Subcutaneous abdominal adipose tissue (tissue), 5 donors: Measurements from ENCODE around the gene TMEM218.

Source experiments
- H3K27ac ChIP-seq: one replicate; pipeline ENCODE4 v1.7.0; 2013; ENCODE audit warnings: low read depth, mild to moderate bottlenecking, inconsistent platforms, low read length, moderate library complexity
- H3K27me3 ChIP-seq, 5 donors: one replicate each; pipeline ENCODE4 v1.7.0; 2013; ENCODE audit warnings: low read length in 5 of 5, inconsistent platforms in 1 of 5; ENCODE audit not compliant: control insufficient read depth in 5 of 5, insufficient read depth in 4 of 5
- H3K36me3 ChIP-seq, 5 donors: one replicate each; pipeline ENCODE4 v1.7.0; 2013; ENCODE audit warnings: low read length in 5 of 5; ENCODE audit not compliant: control insufficient read depth in 5 of 5, insufficient read depth in 5 of 5
- H3K4me1 ChIP-seq, 5 donors: one replicate each; pipeline ENCODE4 v1.7.0; 2013; ENCODE audit warnings: low read length in 5 of 5, mild to moderate bottlenecking in 3 of 5, moderate library complexity in 1 of 5; ENCODE audit not compliant: control insufficient read depth in 5 of 5, insufficient read depth in 5 of 5
- H3K4me3 ChIP-seq, 5 donors: one replicate each; pipeline ENCODE4 v1.7.0; 2013; ENCODE audit warnings: low read length in 5 of 5, low read depth in 1 of 5
- H3K9ac ChIP-seq, 5 donors: one replicate each; pipeline ENCODE4 v1.7.0; 2013; ENCODE audit warnings: low read length in 5 of 5, mild to moderate bottlenecking in 4 of 5, moderate library complexity in 3 of 5
- H3K9me3 ChIP-seq, 5 donors: one replicate each; pipeline ENCODE4 v1.7.0; 2013; ENCODE audit warnings: low read length in 5 of 5; ENCODE audit not compliant: control insufficient read depth in 5 of 5
- donor health status: healthy.
- donor health status: healthy.
- donor health status: healthy.
- donor health status: healthy.
- donor health status: healthy.

Gene TMEM218

DNA sequence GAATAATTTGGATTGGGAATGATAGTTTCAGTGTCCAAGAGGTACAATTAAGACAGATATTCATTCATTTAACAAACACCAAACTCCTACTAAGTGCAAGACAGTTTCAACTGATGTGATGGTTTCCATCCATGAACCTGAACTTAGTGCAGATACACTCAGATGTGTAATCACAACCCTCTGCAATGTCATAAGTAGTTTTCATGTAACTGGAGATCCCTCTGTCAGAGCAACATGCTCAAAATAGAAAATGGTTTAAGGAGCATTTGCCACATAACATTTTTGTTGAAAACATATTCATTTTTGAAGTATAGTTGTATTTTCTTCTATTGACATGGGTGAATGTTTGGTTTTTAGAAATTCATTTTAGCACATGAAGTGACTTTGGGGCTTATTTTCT lies 36.6 kb upstream of the TMEM218 start:
- Histone ChIP-seq H3K4me1 (no peaks in the 10 kb centered on the region), H3K9ac (no peak overlapping the region), H3K27me3 (peaks cover 0 to 3% (median 0%) of the 10 kb centered on the region in 5 donors), H3K36me3 (no peaks in the 10 kb centered on the region), H3K4me3 (no peak overlapping the region), H3K27ac (no peak overlapping the region), H3K9me3 (no peaks in the 10 kb centered on the region)

GRCh38 chr11:125147280-125147679 lies 35.9 kb upstream of the TMEM218 start:
- Histone ChIP-seq H3K9ac (peak overlapping the region in 1 of 5 donors; percentile 39), H3K4me3 (no peak overlapping the region), H3K27ac (no peak overlapping the region), H3K9me3 (no peaks in the 10 kb centered on the region), H3K4me1 (no peaks in the 10 kb centered on the region), H3K36me3 (no peaks in the 10 kb centered on the region), H3K27me3 (peaks cover 0 to 3% (median 0%) of the 10 kb centered on the region in 5 donors)

- Histone ChIP-seq H3K4me1 (peaks cover 0 to 9% (median 7%) of the 10 kb centered on the region in 5 donors), H3K36me3 (no peaks in the 10 kb centered on the region), H3K27me3 (peaks cover 0 to 3% (median 0%) of the 10 kb centered on the region in 5 donors), H3K27ac (no peak overlapping the region), H3K9me3 (no peaks in the 10 kb centered on the region), H3K9ac (no peak overlapping the region), H3K4me3 (no peak overlapping the region)
These were observed 34.8 kb upstream of the TMEM218 start for GRCh38 chr11:125146232-125146631.

DNA sequence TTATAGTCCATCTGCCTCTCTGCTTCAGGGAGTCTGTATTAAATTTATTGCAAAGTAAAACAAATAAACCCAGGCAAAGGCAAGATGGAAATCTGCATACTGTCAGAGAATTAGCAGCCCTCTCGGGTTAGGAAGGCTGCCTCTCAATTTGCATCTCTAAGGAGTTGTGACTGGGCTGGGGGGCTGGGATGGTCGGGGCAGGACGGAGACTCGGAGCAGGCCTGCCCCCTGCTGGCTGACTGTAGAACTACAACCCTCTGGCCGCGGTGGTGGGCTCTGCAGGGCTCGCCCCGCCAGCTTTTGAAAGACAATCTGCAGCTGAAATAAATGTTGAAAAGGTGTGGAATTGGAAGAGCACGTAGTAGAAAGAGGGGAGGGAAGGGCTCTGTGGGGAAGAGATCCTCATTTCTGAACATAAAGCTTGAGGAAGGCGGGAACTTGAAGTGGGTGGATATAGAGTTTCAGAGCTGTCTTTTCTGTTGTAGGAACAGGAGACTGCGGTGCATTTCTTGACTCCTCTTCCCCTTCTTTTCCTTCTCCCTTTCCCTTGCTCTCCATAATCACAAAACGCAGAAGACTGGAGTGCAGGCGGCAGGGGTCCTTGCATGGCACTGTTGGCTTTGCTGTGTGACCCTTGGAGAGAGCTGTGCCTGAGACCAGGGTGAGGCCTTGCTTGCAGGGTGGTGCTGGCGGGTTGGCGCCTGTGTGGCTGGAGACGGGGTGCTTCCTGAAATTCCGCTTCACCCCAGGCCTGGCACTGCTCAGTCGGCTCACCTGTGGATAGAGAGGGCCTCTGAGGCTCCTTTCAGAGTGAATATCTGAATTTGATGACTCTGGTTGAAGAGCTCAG lies 30.5 kb upstream of the TMEM218 start:
- H3K4me1 ChIP-seq = peaks cover 0 to 36% (median 20%) of the 10 kb centered on the region in 5 donors
- no peak overlapping the region for H3K4me3 ChIP-seq
- H3K9me3 ChIP-seq = no peaks in the 10 kb centered on the region
- H3K27me3 ChIP-seq = peaks cover 0 to 7% (median 0%) of the 10 kb centered on the region in 5 donors
- H3K9ac ChIP-seq = peak overlapping the region in 1 of 5 donors; percentile 14
- no peaks in the 10 kb centered on the region for H3K36me3 ChIP-seq
- H3K27ac ChIP-seq = no peak overlapping the region

DNA sequence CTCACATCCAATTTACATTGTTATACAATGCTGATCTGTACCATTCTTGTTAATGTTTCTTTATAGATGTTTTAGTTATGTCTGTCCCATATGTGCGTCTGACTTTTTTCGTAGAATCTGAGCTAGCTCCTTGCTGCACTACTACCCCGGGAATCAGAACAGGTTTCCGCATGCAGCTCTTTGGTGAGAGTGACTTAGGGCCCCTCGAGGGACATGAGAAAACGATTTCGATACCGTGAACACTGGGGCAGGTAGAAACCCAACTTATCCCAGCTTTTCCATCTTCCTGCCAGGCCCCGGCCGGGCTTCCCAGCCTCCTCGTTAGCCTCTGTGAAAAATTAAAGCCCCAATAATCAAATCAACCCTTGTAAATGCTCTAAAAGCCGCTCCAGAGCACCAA lies 29.8 kb upstream of the TMEM218 start:
- Histone ChIP-seq H3K9me3 (no peaks in the 10 kb centered on the region), H3K27me3 (peaks cover 0 to 7% (median 0%) of the 10 kb centered on the region in 5 donors), H3K4me3 (no peak overlapping the region), H3K27ac (no peak overlapping the region), H3K4me1 (peaks cover 0 to 36% (median 20%) of the 10 kb centered on the region in 5 donors), H3K36me3 (no peaks in the 10 kb centered on the region), H3K9ac (peak overlapping the region in 1 of 5 donors; percentile 14)

GRCh38 chr11:125140233-125140632 lies 28.8 kb upstream of the TMEM218 start:
- Histone ChIP-seq H3K4me3 (no peak overlapping the region), H3K27ac (no peak overlapping the region), H3K36me3 (no peaks in the 10 kb centered on the region), H3K27me3 (peaks cover 0 to 7% (median 0%) of the 10 kb centered on the region in 5 donors), H3K9me3 (no peaks in the 10 kb centered on the region), H3K4me1 (peaks cover 0 to 36% (median 20%) of the 10 kb centered on the region in 5 donors), H3K9ac (no peak overlapping the region)

DNA sequence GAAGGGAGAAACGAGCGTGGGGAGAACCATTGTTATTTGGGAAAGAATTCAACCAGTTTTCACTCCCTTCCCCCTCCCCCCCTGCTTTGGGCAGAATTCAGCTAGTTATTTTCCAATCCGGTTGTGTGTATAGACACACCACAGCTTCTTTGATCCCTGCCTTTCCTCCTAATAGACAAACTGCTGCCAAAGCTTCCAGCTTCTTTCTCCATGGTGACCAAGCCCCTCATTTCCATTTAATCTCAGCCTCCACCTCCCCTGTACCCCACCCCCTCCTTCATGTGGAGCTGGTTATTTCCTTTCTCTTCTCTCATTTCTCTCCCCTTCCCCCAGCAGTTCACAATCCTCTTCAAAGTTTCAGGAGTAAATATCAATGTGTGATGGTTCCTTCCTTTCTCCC lies 28.4 kb upstream of the TMEM218 start:
- no peak overlapping the region for H3K27ac ChIP-seq
- H3K4me1 ChIP-seq = peaks cover 0 to 36% (median 20%) of the 10 kb centered on the region in 5 donors
- H3K9ac ChIP-seq = no peak overlapping the region
- H3K36me3 ChIP-seq = no peaks in the 10 kb centered on the region
- H3K9me3 ChIP-seq = no peaks in the 10 kb centered on the region
- H3K4me3 ChIP-seq = no peak overlapping the region
- H3K27me3 ChIP-seq = peaks cover 0 to 7% (median 0%) of the 10 kb centered on the region in 5 donors

DNA sequence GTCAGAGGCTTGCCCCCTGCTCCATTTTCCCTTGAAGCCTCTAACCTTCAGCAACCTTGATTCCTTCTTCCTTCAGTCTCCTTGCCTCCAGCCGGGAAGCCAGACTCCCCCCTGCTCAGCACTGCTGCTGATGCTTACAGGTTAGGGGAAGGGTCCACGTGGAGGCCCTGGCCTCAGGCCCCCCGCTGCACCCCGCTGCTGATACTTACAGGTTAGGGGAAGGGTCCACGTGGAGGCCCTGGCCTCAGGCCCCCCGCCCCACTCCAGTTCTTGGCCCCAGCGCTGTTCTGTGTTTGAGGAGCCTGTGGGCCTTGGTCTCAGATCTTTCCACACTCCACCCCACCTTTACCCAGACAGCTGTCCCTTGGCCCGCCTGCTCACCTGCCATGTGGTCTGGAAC lies 27.5 kb upstream of the TMEM218 start:
- H3K36me3 ChIP-seq = no peaks in the 10 kb centered on the region
- H3K4me1 ChIP-seq = peaks cover 0 to 36% (median 20%) of the 10 kb centered on the region in 5 donors
- no peaks in the 10 kb centered on the region for H3K9me3 ChIP-seq
- H3K27me3 ChIP-seq = peaks cover 0 to 7% (median 0%) of the 10 kb centered on the region in 5 donors
- no peak overlapping the region for H3K4me3 ChIP-seq
- no peak overlapping the region for H3K27ac ChIP-seq
- H3K9ac ChIP-seq = peak overlapping the region in 1 of 5 donors; percentile 49

GRCh38 chr11:125136001-125136400 lies 24.6 kb upstream of the TMEM218 start:
- Histone ChIP-seq H3K36me3 (no peaks in the 10 kb centered on the region), H3K9ac (no peak overlapping the region), H3K27ac (no peak overlapping the region), H3K27me3 (peaks cover 0 to 4% (median 3%) of the 10 kb centered on the region in 5 donors), H3K4me1 (peaks cover 0 to 26% (median 13%) of the 10 kb centered on the region in 5 donors), H3K9me3 (no peaks in the 10 kb centered on the region), H3K4me3 (no peak overlapping the region)

GRCh38 chr11:125132596-125132995 lies 21.2 kb upstream of the TMEM218 start:
- H3K9me3 ChIP-seq = no peaks in the 10 kb centered on the region
- peaks cover 0 to 4% (median 3%) of the 10 kb centered on the region in 5 donors for H3K27me3 ChIP-seq
- no peaks in the 10 kb centered on the region for H3K36me3 ChIP-seq
- no peak overlapping the region for H3K9ac ChIP-seq
- no peak overlapping the region for H3K4me3 ChIP-seq
- no peak overlapping the region for H3K27ac ChIP-seq
- H3K4me1 ChIP-seq = peaks cover 0 to 8% (median 0%) of the 10 kb centered on the region in 5 donors
